HG03342 (cell line): ENCODE measurements around the gene CD1B.
"Not testable (repeated sequence)": the region's sequence is repeated elsewhere in the genome, so short reads cannot be mapped to it uniquely, and the experiment has no call there.

Source experiments
- ATAC-seq: cut with Tn5 transposase; IDR thresholded peaks from one replicate; pipeline ENCODE4 v1.9.1; 2021; ENCODE audit warnings: mild to moderate bottlenecking, moderate library complexity; ENCODE audit not compliant: unreplicated experiment

The CD1B gene

GRCh38 chr1:158329300-158329699 lies 2.0 kb downstream of the CD1B start:
- ATAC-seq, result no peak

DNA sequence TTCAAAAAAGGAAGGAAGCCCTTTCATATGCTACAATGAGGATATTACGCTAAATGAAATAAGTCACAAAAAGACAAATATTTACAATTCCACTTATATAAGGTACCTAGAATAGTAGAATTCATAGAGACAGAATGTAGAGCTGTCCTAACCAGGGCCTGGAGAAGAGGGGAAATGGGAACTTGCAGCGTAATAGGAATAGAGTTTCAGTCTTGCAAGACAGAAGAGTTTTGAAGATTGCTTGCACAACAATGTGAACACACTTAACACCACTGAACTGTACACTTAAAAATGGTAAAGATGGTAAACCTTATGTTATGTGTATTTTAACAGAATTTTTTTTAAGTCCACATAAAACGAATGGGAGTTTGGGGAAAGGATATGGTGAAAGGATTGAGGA lies 2.9 kb downstream of the CD1B start:
- no peak for ATAC-seq

- ATAC-seq, result no peak
Measured at GRCh38 chr1:158327481-158327880, 3.9 kb downstream of the CD1B start.

DNA sequence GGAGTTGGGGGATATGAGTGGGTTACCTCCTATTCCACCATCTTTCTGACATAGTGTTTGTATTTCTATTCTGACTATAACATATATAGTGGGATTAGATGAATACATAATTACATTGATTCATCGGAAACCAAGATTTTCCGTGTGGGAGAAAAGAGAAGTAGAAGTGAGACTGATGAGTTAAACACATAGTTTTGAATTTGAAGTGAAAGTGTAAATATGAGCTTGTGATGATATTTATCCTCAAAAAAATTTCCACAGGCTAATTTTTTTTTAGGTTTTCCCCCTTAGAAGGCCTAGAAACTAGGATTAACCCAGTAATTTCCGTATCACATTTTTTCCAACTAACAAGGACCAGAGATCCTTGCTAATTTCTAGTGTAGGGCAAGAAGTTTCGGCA lies 6.9 kb downstream of the CD1B start:
- ATAC-seq, result no peak

- no peak for ATAC-seq
Measured at GRCh38 chr1:158323866-158324265, 7.5 kb downstream of the CD1B start.

DNA sequence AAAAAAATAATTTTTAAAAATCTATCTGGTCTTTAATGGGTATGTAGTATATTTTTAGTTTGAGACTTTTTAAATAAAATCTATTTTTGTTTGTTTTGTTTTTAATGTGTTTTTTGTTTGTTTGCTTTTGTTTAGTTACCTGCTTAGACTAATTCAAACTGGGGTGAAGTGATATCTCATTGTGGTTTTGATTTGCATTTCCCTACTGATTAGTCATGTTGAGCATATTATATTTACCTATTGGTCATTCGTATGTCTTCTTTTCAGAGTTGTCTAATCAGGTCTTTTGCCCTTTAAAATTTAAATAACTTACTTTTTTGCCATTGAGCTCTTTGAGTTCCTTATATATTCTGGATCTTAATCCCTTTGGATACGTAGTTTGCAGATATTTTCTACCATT lies 20.3 kb downstream of the CD1B start:
- no peak for ATAC-seq

DNA sequence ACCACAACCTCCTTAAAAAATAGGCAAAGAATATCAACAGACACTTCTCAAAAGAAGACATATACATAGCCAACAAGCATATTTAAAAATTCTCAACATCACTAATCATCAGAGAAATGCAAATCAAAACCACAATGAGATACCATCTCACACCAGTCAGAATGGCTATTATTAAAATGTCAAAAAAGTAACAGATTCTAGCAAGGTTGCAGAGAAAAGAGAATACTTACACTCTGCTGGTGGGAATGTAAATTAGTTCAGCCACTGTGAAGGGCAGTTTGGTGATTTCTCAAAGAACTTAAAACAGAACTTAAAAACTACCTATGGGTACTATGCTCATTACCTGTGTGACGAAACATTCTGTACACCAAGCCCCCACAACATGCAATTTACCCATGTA lies 20.7 kb downstream of the CD1B start:
- ATAC-seq, result no peak

GRCh38 chr1:158295791-158296190 lies 35.5 kb downstream of the CD1B start:
- no peak for ATAC-seq

DNA sequence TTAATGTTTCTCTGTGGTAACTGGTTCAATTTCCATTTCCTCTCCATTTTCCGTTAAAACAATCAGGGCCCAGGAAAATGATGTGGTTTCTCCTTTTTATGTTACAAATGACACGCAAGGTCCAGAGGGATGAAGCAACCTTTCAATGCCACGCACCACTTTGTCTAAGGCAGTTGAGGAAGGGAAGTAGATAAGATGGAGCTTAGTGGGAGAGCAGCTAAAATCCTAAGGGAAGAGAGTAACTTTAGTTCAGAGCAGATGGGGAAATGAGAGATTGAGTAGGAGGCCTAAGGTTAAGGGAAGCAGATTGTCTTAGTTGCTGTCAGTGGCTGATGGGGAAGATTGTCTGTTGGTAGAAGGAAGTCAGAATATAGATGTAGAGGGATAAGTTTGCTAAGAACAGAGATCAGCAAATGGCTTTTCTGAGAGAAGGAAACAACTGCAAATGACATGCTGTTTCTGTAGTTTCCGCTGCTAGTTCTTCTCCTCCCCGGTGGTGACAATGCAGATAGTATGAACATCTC lies 40.9 kb downstream of the CD1B start:
- ATAC-seq, result no peak

DNA sequence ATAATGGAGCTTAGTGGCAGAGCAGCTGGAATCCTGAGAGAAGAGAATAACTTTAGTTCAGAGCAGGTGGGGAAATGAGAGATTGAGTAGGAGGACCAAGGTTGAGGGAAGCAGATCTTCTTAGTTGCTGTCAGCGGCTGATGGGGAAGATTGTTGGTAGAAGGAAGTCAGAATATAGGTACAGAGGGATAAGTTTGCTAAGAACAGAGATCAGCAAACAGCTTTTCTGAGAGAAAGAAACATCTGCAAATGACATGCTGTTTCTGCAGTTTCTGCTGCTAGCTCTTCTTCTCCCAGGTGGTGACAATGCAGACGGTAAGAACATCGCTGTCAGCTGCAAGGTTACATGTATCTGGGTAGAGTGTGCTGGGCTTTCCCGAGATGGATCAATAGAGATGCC lies 41.5 kb downstream of the CD1B start, which contains the start of gene CD1C:
Gene CD1C, plus strand, starts transcription at position 113 of the 400 bp plus-strand sequence. Its CDS starts 142 bp downstream, at position 255.
- no peak for ATAC-seq

- no peak for ATAC-seq
Measured at GRCh38 chr1:158286941-158287346, 44.4 kb downstream of the CD1B start.

- ATAC-seq, result no peak
Measured at GRCh38 chr1:158286487-158286886, 44.8 kb downstream of the CD1B start.

- ATAC-seq, result peak; percentile 68
Measured at GRCh38 chr1:158285756-158286241, 45.5 kb downstream of the CD1B start.

- ATAC-seq, result peak; percentile 56
Measured at GRCh38 chr1:158283965-158284364, 47.4 kb downstream of the CD1B start.

GRCh38 chr1:158282421-158282820 lies 48.9 kb downstream of the CD1B start:
- ATAC-seq, result not testable (repeated sequence)
